OCI-LY7 (cell line): ENCODE data around the gene CLPSL2. TPM values are rescaled to one million over a fixed set of nuclear protein-coding genes. Genes with fewer than 3 reads are reported as not detected.

Experiments used
- BruUV-seq: library from RNA; stranded (reverse); fragments of 400-500 nt; replicated peaks from 2 replicates; lab custom pipeline; 2021; lab: Mats Ljungman, UMichigan
- CTCF ChIA-PET: fragments of 300-600 bp; sonication (Branson Sonifier 250); formaldehyde crosslinking; loops from one replicate; lab custom pipeline; 2022; ENCODE audit warnings: antibody characterized with exemption; ENCODE audit not compliant: unreplicated experiment; lab: Charles Lee
- POLR2A ChIA-PET: fragments of 300-600 bp; sonication (Branson Sonifier 250); formaldehyde crosslinking; loops from one replicate; lab custom pipeline; 2022; ENCODE audit warnings: antibody characterized with exemption; lab: Charles Lee
- DNase-seq: peaks from one replicate; pipeline ENCODE4 v3.0.0-alpha.2; 2015; ENCODE audit warnings: low spot score
- H2AFZ ChIP-seq: fragments of 200-600 bp; sonication (generic), shearing (Covaris generic); 2 replicates; pipeline ENCODE4 v1.6.1; 2014; ENCODE audit warnings: mild to moderate bottlenecking, antibody characterized with exemption, low read length, moderate library complexity
- H3K27ac ChIP-seq: fragments of 200-600 bp; sonication (generic); 2 replicates; pipeline ENCODE4 v1.5.1; 2014; ENCODE audit warnings: mixed run types, low read depth, mild to moderate bottlenecking, moderate library complexity, low read length, inconsistent platforms; ENCODE audit not compliant: poor library complexity, severe bottlenecking
- H3K36me3 ChIP-seq: fragments of 200-600 bp; sonication (generic); 2 replicates; pipeline ENCODE4 v1.6.1; 2014; ENCODE audit warnings: mild to moderate bottlenecking, antibody characterized with exemption, low read length, moderate library complexity, mixed read lengths; ENCODE audit not compliant: insufficient read depth
- H3K4me1 ChIP-seq: fragments of 200-600 bp; sonication (generic); 2 replicates; pipeline ENCODE4 v1.5.1; 2014; ENCODE audit warnings: mild to moderate bottlenecking, low read length; ENCODE audit not compliant: insufficient read depth, poor library complexity, severe bottlenecking
- H3K4me2 ChIP-seq: fragments of 200-600 bp; sonication (generic); 2 replicates; pipeline ENCODE4 v1.6.1; 2014; ENCODE audit warnings: mild to moderate bottlenecking, low read length
- H3K4me3 ChIP-seq: fragments of 200-600 bp; sonication (generic); 2 replicates; pipeline ENCODE4 v1.5.1; 2014; ENCODE audit warnings: mild to moderate bottlenecking, low read depth, low read length; ENCODE audit not compliant: poor library complexity, severe bottlenecking
- H3K79me2 ChIP-seq: fragments of 200-600 bp; sonication (generic); 2 replicates; pipeline ENCODE4 v1.6.1; 2016; ENCODE audit warnings: low read depth, mild to moderate bottlenecking, low read length, moderate library complexity, mixed read lengths; ENCODE audit not compliant: insufficient read depth
- H3K9me2 ChIP-seq: fragments of 200-600 bp; sonication (generic); 2 replicates; pipeline ENCODE4 v1.6.1; 2016; ENCODE audit warnings: mild to moderate bottlenecking, low read length, mixed read lengths; ENCODE audit not compliant: insufficient read depth
- H3K9me3 ChIP-seq: fragments of 200-600 bp; sonication (generic); 2 replicates; pipeline ENCODE4 v1.6.1; 2014; ENCODE audit warnings: mild to moderate bottlenecking, mixed run types, low read length, mixed read lengths
- H4K20me1 ChIP-seq: fragments of 200-600 bp; sonication (generic); 2 replicates; pipeline ENCODE4 v1.6.1; 2014; ENCODE audit warnings: mild to moderate bottlenecking, antibody characterized with exemption, low read length, moderate library complexity, mixed read lengths; ENCODE audit not compliant: insufficient read depth
- CTCF ChIP-seq: fragments of 200-600 bp; sonication (generic); conservative IDR thresholded peaks from 2 replicates; pipeline ENCODE4 v1.5.1; 2014; ENCODE audit warnings: mild to moderate bottlenecking, antibody characterized with exemption, low read length, moderate library complexity, mixed read lengths
- EZH2phosphoT487 ChIP-seq: fragments of 200-600 bp; sonication (generic); IDR thresholded peaks from 2 replicates; pipeline ENCODE4 v1.6.1; 2018; ENCODE audit warnings: low read depth, borderline replicate concordance, mild to moderate bottlenecking, mixed run types, antibody characterized with exemption, low read length, moderate library complexity, mixed read lengths
- intact Hi-C: fragments of 100-400 bp; cut with micrococcal nuclease; formaldehyde crosslinking; loops from one replicate; pipeline ENCODE4 v1.10.0; 2022; ENCODE audit not compliant: unreplicated experiment
- total RNA-seq, 2 experiments: library from RNA; depleted of rRNA in 1 of 2; stranded (reverse); fragments of >200 nt in 1 of 2; shearing (Covaris generic) in 1 of 2; gene quantifications; 2 replicates each; pipeline ENCODE4 v1.2.3, GENCODE V29; 2014 to 2022

CLPSL2 gene
- total RNA-seq, 2 experiments from 2014 or later = not detected

GRCh38 chr6:35784200-35784599 is 7.8 kb downstream of the CLPSL2 start:
- Histone ChIP-seq H3K9me3 (no peaks in the 10 kb centered on the region), H3K36me3 (no peaks in the 10 kb centered on the region), H3K4me2 (no peak overlapping the region), H3K27ac (no peak overlapping the region), H3K4me3 (no peak overlapping the region), H3K4me1 (no peaks in the 10 kb centered on the region), H4K20me1 (no peaks in the 10 kb centered on the region), H3K9me2 (no peaks in the 10 kb centered on the region), H3K79me2 (no peaks in the 10 kb centered on the region), H2AFZ (no peak overlapping the region)
- DNase-seq = no peak
- POLR2A ChIA-PET = no interaction called here
- intact Hi-C loops = no loop called here
- no TSS peak for BruUV-seq
- no peak for TF ChIP-seq CTCF
- TF ChIP-seq EZH2phosphoT487 = no peak
- CTCF ChIA-PET = interaction anchor here (0.6 kb wide), 1 partner anchor 523 kb away, joined by 3 read pairs; no protein-coding TSS in a partner anchor

- TF ChIP-seq EZH2phosphoT487 (no peak), CTCF (no peak)
- no peaks in the 10 kb centered on the region for H3K4me1 ChIP-seq
- no peak overlapping the region for H3K27ac ChIP-seq
- BruUV-seq = no TSS peak
- DNase-seq = no peak
- H3K9me2 ChIP-seq = no peaks in the 10 kb centered on the region
- H4K20me1 ChIP-seq = no peaks in the 10 kb centered on the region
- ChIA-PET CTCF (no interaction called here), POLR2A (no interaction called here)
- no peaks in the 10 kb centered on the region for H3K79me2 ChIP-seq
- H2AFZ ChIP-seq = no peak overlapping the region
- no peaks in the 10 kb centered on the region for H3K36me3 ChIP-seq
- H3K4me3 ChIP-seq = no peak overlapping the region
- no peaks in the 10 kb centered on the region for H3K9me3 ChIP-seq
- intact Hi-C loops = no loop called here
- H3K4me2 ChIP-seq = no peak overlapping the region
Measured at GRCh38 chr6:35786272-35786671, 9.9 kb downstream of the CLPSL2 start.

GRCh38 chr6:35786810-35787209 is 10.4 kb downstream of the CLPSL2 start:
- TF ChIP-seq CTCF (no peak), EZH2phosphoT487 (no peak)
- intact Hi-C loops = no loop called here
- Histone ChIP-seq H3K79me2 (no peaks in the 10 kb centered on the region), H3K9me2 (no peaks in the 10 kb centered on the region), H2AFZ (no peak overlapping the region), H3K4me3 (no peak overlapping the region), H3K27ac (no peak overlapping the region), H4K20me1 (no peaks in the 10 kb centered on the region), H3K4me1 (no peaks in the 10 kb centered on the region), H3K4me2 (no peak overlapping the region), H3K9me3 (no peaks in the 10 kb centered on the region), H3K36me3 (no peaks in the 10 kb centered on the region)
- no peak for DNase-seq
- no TSS peak for BruUV-seq
- POLR2A ChIA-PET = no interaction called here
- CTCF ChIA-PET = no interaction called here
